Subcutaneous adipose tissue (tissue), 4 donors: Measurements from ENCODE around the gene TMCC1. TPM values are rescaled to one million over a fixed set of nuclear protein-coding genes. Genes with fewer than 3 reads are reported as not detected.

Experiments used
- total RNA-seq, 4 donors: library from RNA; depleted of rRNA; stranded (reverse); fragments of >200 nt; gene quantifications; one replicate each; pipeline ENCODE4 v1.1.0, GENCODE V29; 2016
- TF ChIP-seq, protein P1 (sequence below): fragments of 450-650 bp; IDR thresholded peaks from one replicate; pipeline ENCODE4 v1.5.1; 2016; ENCODE audit warnings: low read depth, mild to moderate bottlenecking, control low read depth, antibody characterized with exemption, moderate library complexity

TMCC1 gene
- total RNA-seq, 4 donors from 2014 or later, result 24.0 to 31.5 (median 28.4) TPM

DNA sequence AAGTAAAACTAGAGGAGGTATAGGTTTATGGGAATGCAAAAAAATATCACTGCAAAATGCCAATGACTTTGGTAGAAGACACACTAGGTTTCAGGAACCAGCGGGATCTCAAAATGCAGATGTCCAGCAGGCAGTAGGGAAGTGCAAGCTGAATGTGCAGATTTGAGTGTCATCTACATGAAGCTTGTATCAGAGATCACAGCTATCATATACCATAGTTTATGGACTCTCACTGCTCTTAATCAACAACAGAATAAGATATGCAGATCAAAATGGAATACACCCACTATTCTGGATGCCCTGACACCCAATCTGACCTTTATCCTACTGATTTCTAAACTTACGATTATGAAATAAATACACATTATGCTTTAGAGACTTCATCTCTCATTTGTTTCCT is 27.7 kb downstream of the TMCC1 start:
- TF ChIP-seq, protein P1, sequence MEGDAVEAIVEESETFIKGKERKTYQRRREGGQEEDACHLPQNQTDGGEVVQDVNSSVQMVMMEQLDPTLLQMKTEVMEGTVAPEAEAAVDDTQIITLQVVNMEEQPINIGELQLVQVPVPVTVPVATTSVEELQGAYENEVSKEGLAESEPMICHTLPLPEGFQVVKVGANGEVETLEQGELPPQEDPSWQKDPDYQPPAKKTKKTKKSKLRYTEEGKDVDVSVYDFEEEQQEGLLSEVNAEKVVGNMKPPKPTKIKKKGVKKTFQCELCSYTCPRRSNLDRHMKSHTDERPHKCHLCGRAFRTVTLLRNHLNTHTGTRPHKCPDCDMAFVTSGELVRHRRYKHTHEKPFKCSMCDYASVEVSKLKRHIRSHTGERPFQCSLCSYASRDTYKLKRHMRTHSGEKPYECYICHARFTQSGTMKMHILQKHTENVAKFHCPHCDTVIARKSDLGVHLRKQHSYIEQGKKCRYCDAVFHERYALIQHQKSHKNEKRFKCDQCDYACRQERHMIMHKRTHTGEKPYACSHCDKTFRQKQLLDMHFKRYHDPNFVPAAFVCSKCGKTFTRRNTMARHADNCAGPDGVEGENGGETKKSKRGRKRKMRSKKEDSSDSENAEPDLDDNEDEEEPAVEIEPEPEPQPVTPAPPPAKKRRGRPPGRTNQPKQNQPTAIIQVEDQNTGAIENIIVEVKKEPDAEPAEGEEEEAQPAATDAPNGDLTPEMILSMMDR, result no peak

DNA sequence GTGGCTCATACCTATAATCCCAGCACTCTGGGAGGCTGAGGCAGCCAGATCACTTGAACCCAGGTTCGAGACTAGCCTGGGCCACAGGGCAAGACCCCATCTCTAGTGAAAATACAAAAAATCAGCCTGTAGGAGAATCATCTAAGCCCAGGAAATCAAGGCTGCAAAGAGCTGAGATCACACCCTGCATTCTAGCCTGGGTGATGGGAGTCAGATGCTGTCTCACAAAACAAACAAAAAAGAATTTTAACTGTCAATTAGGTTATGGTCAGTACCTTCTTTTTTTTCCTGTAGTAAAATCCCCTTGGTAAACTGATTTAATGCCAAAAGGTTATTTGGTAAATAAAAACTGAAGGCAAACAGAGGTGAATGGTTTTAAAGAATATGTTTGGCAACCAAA is 29.0 kb downstream of the TMCC1 start:
- TF ChIP-seq, protein P1, result no peak

DNA sequence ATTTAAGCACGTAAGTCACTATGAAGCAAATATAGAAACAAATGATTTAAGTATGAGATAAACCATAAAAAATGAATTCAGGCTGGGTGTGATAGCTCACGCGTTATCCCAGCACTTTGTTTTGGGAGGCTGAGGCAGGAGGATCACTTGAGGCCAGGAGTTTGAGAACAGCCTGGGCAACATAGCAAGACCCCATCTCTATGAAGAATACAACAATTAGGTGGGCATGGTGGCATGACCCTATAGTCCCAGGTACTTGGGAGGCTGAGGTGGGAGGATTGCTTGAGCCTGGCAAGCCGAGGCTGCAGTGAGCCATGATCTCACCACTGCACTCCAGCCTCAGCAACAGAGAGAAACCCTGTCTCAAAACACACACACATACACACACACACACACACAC is 34.2 kb downstream of the TMCC1 start:
- TF ChIP-seq, protein P1, result no peak

DNA sequence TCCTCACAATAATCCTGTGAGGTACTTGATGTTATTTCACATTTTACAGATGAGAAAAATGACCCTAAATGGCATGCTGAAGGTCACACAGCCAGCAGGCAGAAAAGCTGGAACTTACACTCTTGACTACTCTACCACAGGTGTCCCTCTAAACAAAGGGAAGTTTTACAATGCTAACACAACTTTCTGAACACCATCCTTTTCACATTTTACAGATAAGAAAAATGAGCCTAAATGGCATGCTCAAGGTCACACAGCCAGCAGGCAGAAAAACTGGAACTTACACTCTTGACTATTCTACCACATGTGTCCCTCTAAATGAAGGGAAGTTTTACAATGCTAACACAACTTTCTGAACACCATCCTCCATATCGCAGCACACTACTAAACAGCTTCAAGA is 35.6 kb downstream of the TMCC1 start:
- TF ChIP-seq, protein P1, result no peak

DNA sequence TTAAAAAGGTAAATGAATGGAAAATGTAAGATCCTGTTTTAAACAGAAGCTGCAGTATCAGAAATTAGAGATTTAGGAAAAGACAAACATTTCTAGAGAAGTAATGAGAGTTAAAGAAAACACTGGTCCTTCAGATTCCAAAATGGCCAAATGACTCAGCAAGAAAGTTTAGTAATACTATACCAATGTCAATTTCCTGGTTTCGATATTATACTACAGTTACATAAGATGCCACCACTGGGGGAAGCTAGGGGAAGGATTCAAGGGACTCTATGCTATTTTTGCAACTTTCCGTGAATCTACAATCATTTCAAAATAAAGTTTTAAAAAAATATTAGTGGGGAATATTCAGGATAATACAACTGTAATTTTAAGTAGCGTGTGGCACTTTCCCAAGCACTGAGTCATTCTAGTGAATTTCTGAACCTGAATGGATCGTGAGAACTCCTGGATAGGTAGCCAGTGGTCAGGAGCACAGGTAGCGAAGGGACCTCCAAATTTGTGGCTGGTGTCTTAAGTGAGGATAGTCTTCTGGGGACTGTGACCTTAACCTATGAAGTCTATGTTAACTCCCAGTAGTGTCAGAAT is 37.6 kb downstream of the TMCC1 start:
- TF ChIP-seq, protein P1, result no peak

DNA sequence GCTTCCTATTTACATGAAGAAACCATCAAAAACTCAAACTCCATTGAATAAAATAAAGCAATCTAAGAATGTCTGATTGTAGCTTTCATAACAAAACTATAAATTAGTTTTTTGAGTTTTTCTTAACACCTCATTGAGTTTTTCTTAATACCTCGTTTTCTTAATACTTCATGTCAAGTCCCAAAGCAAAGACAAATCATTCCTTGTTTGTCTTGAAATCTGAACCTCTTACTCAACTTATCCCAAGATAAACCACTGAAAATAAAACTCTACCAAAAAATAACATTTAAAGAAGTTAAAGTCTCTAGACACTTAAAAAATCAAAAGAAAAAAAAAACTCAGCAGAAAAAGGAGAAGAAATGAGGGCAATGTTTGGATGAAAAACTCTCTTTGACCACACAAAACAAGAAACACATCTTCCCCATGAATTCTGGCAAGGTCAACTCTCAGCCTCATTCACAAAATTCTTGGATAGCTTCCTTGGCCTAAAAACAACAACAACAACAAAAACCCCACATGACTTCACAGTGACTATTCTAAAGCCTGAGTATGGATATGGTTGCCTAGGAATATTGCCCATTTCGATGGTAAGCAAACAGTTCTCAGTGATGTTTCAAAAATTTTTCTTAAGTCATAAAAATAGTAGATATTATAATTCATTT is 38.2 kb downstream of the TMCC1 start:
- TF ChIP-seq, protein P1, result no peak

DNA sequence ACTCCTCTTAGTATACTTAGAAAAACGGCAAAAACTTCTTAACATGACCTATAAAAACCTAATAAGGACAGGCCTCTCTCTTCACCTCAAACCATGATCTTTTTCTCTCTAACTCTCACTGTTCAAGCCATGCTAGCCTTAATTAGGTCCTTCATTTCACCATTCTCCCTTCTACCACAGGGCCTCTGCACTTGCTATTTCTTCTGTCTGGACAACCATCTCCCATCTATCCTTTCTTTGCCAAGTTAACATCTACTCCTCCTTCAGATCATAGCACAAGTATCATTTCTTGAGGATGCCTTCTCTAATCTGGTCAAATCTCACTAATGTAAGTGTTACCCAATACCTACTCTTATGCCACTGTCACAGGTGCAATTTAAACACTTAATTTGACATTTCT is 39.1 kb downstream of the TMCC1 start:
- TF ChIP-seq, protein P1, result no peak
